ENCODE results near the gene MAN2B2.

DNA sequence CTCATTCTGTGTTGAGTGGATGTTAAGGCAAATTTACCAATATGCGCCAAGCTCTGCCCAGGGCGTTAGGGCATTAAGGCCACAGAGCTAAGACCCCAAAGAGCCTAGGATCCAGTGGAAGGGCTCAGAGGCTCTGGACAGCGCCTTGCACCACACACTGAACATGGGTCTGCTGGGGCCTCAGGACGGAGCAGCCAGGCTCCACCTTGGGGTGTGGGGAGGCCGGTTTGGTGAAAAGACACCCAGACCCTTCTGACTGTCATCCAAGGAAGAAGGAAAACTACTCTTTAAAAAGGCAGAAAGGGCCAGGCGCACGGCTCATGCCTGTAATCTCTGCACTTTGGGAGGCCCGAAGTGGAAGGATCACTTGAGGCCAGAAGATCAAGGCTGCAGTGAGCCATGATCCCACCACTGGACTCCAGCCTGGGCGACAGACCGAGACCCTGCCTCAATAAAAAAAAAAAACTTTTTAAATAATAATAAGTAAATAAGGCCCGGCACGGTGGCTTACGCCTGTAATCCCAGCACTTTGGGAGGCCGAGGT, 64.2 kb downstream of the MAN2B2 start:
- TF ChIP-seq SNAI2 (CRISPR knock-in tag; IDR thresholded peaks at IDR 0.05): no peak
- TF ChIP-seq, protein P1, sequence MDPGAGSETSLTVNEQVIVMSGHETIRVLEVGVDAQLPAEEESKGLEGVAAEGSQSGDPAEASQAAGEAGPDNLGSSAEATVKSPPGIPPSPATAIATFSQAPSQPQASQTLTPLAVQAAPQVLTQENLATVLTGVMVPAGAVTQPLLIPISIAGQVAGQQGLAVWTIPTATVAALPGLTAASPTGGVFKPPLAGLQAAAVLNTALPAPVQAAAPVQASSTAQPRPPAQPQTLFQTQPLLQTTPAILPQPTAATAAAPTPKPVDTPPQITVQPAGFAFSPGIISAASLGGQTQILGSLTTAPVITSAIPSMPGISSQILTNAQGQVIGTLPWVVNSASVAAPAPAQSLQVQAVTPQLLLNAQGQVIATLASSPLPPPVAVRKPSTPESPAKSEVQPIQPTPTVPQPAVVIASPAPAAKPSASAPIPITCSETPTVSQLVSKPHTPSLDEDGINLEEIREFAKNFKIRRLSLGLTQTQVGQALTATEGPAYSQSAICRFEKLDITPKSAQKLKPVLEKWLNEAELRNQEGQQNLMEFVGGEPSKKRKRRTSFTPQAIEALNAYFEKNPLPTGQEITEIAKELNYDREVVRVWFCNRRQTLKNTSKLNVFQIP (CRISPR knock-in tag; IDR thresholded peaks at IDR 0.05; ENCODE audit: borderline replicate concordance, low read depth): no peak

Measured in SK-N-SH treated with all-trans-retinoic acid at 6 μM for 48 hours (cell line).